Vagina (tissue), 2 donors: ENCODE measurements around the gene PCDHGA9.
"Not testable (repeated sequence)": the region's sequence is repeated elsewhere in the genome, so short reads cannot be mapped to it uniquely, and the experiment has no call there.

Experiments used
- POLR2AphosphoS5 ChIP-seq, 2 donors: sonication (generic); formaldehyde crosslinking; IDR thresholded peaks; one replicate each; pipeline ENCODE4 v1.9.0; 2017; ENCODE audit warnings: antibody characterized with exemption in 2 of 2, mild to moderate bottlenecking in 2 of 2, low read depth in 1 of 2; ENCODE audit not compliant: insufficient read depth in 1 of 2
- TF ChIP-seq, protein P1 (sequence below), 3 experiments: fragments of 450-650 bp in 2 of 3; fragments of 200-600 bp in 1 of 3; sonication (generic) in 1 of 3; IDR thresholded peaks; one replicate each; pipeline ENCODE4 v1.5.1; 2017 to 2019; ENCODE audit warnings: antibody characterized with exemption in 3 of 3, mild to moderate bottlenecking in 2 of 3, moderate library complexity in 2 of 3

DNA sequence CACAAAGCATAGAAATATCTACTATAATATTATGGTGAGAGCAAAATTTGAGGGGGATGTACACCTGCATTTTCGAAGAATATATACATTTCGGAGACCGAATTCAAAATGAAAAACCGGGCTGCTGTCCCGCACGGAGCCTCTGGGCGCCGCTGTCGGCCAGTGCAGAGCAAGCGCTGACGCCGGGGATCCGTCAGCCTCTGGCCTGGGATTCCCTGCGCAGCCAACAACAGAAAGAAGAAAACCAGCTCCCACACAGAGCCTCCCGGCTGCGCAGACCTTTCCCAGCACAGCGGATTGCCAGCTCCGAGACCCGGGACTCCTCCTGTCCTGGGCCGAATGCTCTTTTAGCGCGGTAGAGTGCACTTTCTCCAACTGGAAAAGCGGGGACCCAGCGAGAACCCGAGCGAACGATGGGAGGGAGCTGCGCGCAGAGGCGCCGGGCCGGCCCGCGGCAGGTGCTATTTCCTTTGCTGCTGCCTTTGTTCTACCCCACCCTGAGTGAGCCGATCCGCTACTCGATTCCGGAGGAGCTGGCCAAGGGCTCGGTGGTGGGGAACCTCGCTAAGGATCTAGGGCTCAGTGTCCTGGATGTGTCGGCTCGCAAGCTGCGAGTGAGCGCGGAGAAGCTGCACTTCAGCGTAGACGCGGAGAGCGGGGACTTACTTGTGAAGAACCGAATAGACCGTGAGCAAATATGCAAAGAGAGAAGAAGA lies 5.4 kb downstream of the PCDHGA9 start, which contains the start of gene PCDHGB6:
- TF ChIP-seq, protein P1, sequence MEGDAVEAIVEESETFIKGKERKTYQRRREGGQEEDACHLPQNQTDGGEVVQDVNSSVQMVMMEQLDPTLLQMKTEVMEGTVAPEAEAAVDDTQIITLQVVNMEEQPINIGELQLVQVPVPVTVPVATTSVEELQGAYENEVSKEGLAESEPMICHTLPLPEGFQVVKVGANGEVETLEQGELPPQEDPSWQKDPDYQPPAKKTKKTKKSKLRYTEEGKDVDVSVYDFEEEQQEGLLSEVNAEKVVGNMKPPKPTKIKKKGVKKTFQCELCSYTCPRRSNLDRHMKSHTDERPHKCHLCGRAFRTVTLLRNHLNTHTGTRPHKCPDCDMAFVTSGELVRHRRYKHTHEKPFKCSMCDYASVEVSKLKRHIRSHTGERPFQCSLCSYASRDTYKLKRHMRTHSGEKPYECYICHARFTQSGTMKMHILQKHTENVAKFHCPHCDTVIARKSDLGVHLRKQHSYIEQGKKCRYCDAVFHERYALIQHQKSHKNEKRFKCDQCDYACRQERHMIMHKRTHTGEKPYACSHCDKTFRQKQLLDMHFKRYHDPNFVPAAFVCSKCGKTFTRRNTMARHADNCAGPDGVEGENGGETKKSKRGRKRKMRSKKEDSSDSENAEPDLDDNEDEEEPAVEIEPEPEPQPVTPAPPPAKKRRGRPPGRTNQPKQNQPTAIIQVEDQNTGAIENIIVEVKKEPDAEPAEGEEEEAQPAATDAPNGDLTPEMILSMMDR (IDR thresholded peaks at IDR 0.05), result peak in 1 of 3 experiments; percentile 22
- TF ChIP-seq POLR2AphosphoS5 (IDR thresholded peaks at IDR 0.05; ENCODE audit: insufficient read depth in 1 of 2, low read depth in 1 of 2), result not testable (repeated sequence)
